Fibroblast of lung (primary cell): ENCODE data around the gene SYT17. TPM values are rescaled to one million over a fixed set of nuclear protein-coding genes. Genes with fewer than 3 reads are reported as not detected.

Source experiments
- DNase-seq, 2 donors: peaks; one replicate each; pipeline versions ENCODE4 v3.0.0 to v3.0.0-alpha.2; 2010; ENCODE audit warnings: low read depth in 2 of 2
- H2AFZ ChIP-seq: 2 replicates; pipeline ENCODE4 v1.5.1; 2012; ENCODE audit warnings: low read length, control low read depth, inconsistent platforms
- H3K27ac ChIP-seq: 2 replicates; pipeline ENCODE4 v1.5.1; 2011; ENCODE audit warnings: low read length, control low read depth; ENCODE audit not compliant: insufficient read depth
- H3K27me3 ChIP-seq: 2 replicates; pipeline ENCODE4 v1.5.1; 2011; ENCODE audit warnings: mild to moderate bottlenecking, low read length; ENCODE audit not compliant: control insufficient read depth, insufficient read depth
- H3K36me3 ChIP-seq: 2 replicates; pipeline ENCODE4 v1.5.1; 2011; ENCODE audit warnings: low read length; ENCODE audit not compliant: control insufficient read depth, insufficient read depth
- H3K4me1 ChIP-seq: 2 replicates; pipeline ENCODE4 v1.5.1; 2011; ENCODE audit warnings: low read length; ENCODE audit not compliant: control insufficient read depth, insufficient read depth; ENCODE audit errors: extremely low read depth
- H3K4me2 ChIP-seq: 2 replicates; pipeline ENCODE4 v1.5.1; 2011; ENCODE audit warnings: low read length, control low read depth; ENCODE audit not compliant: insufficient read depth; ENCODE audit errors: extremely low read depth
- H3K4me3 ChIP-seq, 4 experiments: fragments of 200-600 bp in 1 of 4; sonication (generic) in 1 of 4; replicated peaks in 1 of 4; 2 replicates each; pipeline ENCODE4 v1.5.1; 2011 to 2016; ENCODE audit warnings: low read length in 4 of 4, low read depth in 3 of 4, mild to moderate bottlenecking in 3 of 4, control low read depth in 2 of 4, inconsistent platforms in 1 of 4, mixed read lengths in 1 of 4; ENCODE audit not compliant: insufficient read depth in 1 of 4; ENCODE audit errors: control extremely low read depth in 1 of 4
- H3K79me2 ChIP-seq: 2 replicates; pipeline ENCODE4 v1.5.1; 2012; ENCODE audit warnings: mild to moderate bottlenecking, low read length, inconsistent platforms; ENCODE audit not compliant: control insufficient read depth, insufficient read depth
- H3K9ac ChIP-seq: 2 replicates; pipeline ENCODE4 v1.5.1; 2011; ENCODE audit warnings: mild to moderate bottlenecking, low read length, control low read depth; ENCODE audit not compliant: insufficient read depth
- H3K9me3 ChIP-seq: 2 replicates; pipeline ENCODE4 v1.5.1; 2012; ENCODE audit warnings: low read depth, low read length; ENCODE audit not compliant: control insufficient read depth, insufficient read depth
- H4K20me1 ChIP-seq: 2 replicates; pipeline ENCODE4 v1.5.1; 2011; ENCODE audit warnings: low read length; ENCODE audit not compliant: control insufficient read depth, insufficient read depth; ENCODE audit errors: extremely low read depth
- CTCF ChIP-seq, 2 donors: IDR thresholded peaks in 1 of 2; conservative IDR thresholded peaks in 1 of 2; 1 replicate in 1 of 2; 2 replicates in 1 of 2; pipeline ENCODE4 v1.5.1; 2011 to 2012; ENCODE audit warnings: low read length in 2 of 2, control low read depth in 1 of 2, inconsistent platforms in 1 of 2, low read depth in 1 of 2, mild to moderate bottlenecking in 1 of 2
- EZH2 ChIP-seq: IDR thresholded peaks from 2 replicates; pipeline ENCODE4 v1.5.1; 2012; ENCODE audit warnings: low read length, control low read depth, mild to moderate bottlenecking; ENCODE audit errors: missing control alignments
- polyA plus RNA-seq, 2 donors: library from polyadenylated mRNA; depleted of rRNA in 1 of 2; stranded (reverse) in 1 of 2; unstranded in 1 of 2; fragments of >200 nt; gene quantifications; 2 replicates each; pipeline ENCODE4 v1.2.1, GENCODE V29; 2011 to 2012; ENCODE audit warnings: missing spikeins in 1 of 2
- total RNA-seq: library from RNA; depleted of rRNA; stranded (reverse); fragments of >200 nt; gene quantifications from 2 replicates; pipeline ENCODE4 v1.2.1, GENCODE V29; 2014

Gene SYT17
- total and polyA plus RNA-seq, 2 donors (not counting 1 experiment from before 2014, with no cell fraction given), result 0.33 TPM; not detected in 1

- Histone ChIP-seq H2AFZ (no peak overlapping the region), H4K20me1 (no peaks in the 10 kb centered on the region), H3K36me3 (no peaks in the 10 kb centered on the region), H3K9ac (no peak overlapping the region), H3K79me2 (no peaks in the 10 kb centered on the region), H3K27me3 (no peaks in the 10 kb centered on the region), H3K4me3 (no peak overlapping the region), H3K4me2 (no peak overlapping the region), H3K4me1 (no peaks in the 10 kb centered on the region), H3K27ac (no peak overlapping the region), H3K9me3 (no peaks in the 10 kb centered on the region)
- TF ChIP-seq EZH2, result no peak
- no peak for TF ChIP-seq CTCF (conservative IDR thresholded peaks at IDR 0.05 in 1 of 2, IDR thresholded peaks at IDR 0.05 in 1 of 2; ENCODE audit: low read depth in 1 of 2, low read length in 2 of 2)
- DNase-seq, result no peak
Observed at GRCh38 chr16:19236561-19237209, 68.6 kb downstream of the SYT17 start.

GRCh38 chr16:19238406-19238805 lies 70.4 kb downstream of the SYT17 start:
- Histone ChIP-seq H3K9ac (no peak overlapping the region), H3K79me2 (no peaks in the 10 kb centered on the region), H3K4me1 (no peaks in the 10 kb centered on the region), H3K4me3 (no peak overlapping the region), H3K36me3 (no peaks in the 10 kb centered on the region), H3K9me3 (no peaks in the 10 kb centered on the region), H4K20me1 (no peaks in the 10 kb centered on the region), H3K4me2 (no peak overlapping the region), H3K27ac (no peak overlapping the region), H3K27me3 (no peaks in the 10 kb centered on the region), H2AFZ (no peak overlapping the region)
- DNase-seq, result no peak
- TF ChIP-seq CTCF (conservative IDR thresholded peaks at IDR 0.05 in 1 of 2, IDR thresholded peaks at IDR 0.05 in 1 of 2; ENCODE audit: low read depth in 1 of 2, low read length in 2 of 2) (no peak), EZH2 (no peak)

- Histone ChIP-seq H3K9me3 (no peaks in the 10 kb centered on the region), H3K27me3 (no peaks in the 10 kb centered on the region), H3K79me2 (no peaks in the 10 kb centered on the region)
Observed at GRCh38 chr16:19239511-19240155, 71.6 kb downstream of the SYT17 start.

More at GRCh38 chr16:19239511-19240155, 71.6 kb downstream of the SYT17 start:
- Histone ChIP-seq H3K36me3 (no peaks in the 10 kb centered on the region), H3K4me3 (no peak overlapping the region), H3K4me1 (no peaks in the 10 kb centered on the region), H3K9ac (no peak overlapping the region), H3K4me2 (no peak overlapping the region), H3K27ac (no peak overlapping the region), H4K20me1 (no peaks in the 10 kb centered on the region), H2AFZ (no peak overlapping the region)
- no peak for DNase-seq
- TF ChIP-seq CTCF (conservative IDR thresholded peaks at IDR 0.05 in 1 of 2, IDR thresholded peaks at IDR 0.05 in 1 of 2; ENCODE audit: low read depth in 1 of 2, low read length in 2 of 2) (no peak), EZH2 (no peak)
